NB4 (cell line): Measurements from ENCODE around the gene ATP5MG.

Source experiments
- CTCF ChIP-seq: IDR thresholded peaks from one replicate; pipeline ENCODE4 v1.5.1; 2012; ENCODE audit warnings: low read depth, low read length
- MAX ChIP-seq: IDR thresholded peaks from 2 replicates; pipeline ENCODE4 v1.6.1; 2011; ENCODE audit warnings: low read depth, low read length
- MYC ChIP-seq: IDR thresholded peaks from 2 replicates; pipeline ENCODE4 v1.6.1; 2011; ENCODE audit warnings: low read depth, low read length

- TF ChIP-seq CTCF (no peak), MYC (peak; percentile 50; the same call in 1 of the 2 replicates), MAX (peak; percentile 78)
These were observed 33.3 kb downstream of the ATP5MG start for GRCh38 chr11:118434553-118435289.
